ES-I3 (cell line): ENCODE results near the gene ZNF432.
A peak's percentile ranks its signal among the peaks of the same experiment; 100 is the strongest.
"Not testable (repeated sequence)": the region's sequence is repeated elsewhere in the genome, so short reads cannot be mapped to it uniquely, and the experiment has no call there.

Experiments used
- H3K36me3 ChIP-seq: 2 replicates; pipeline ENCODE4 v1.6.1; 2013; ENCODE audit warnings: mild to moderate bottlenecking, low read length, control low read depth, moderate library complexity; ENCODE audit not compliant: insufficient read depth
- H3K4me1 ChIP-seq: 2 replicates; pipeline ENCODE4 v1.6.1; 2013; ENCODE audit warnings: mild to moderate bottlenecking, control low read depth, low read length; ENCODE audit not compliant: insufficient read depth
- H3K9ac ChIP-seq: 2 replicates; pipeline ENCODE4 v1.6.1; 2013; ENCODE audit warnings: low read depth, mild to moderate bottlenecking, low read length, moderate library complexity
- H3K9me3 ChIP-seq: 2 replicates; pipeline ENCODE4 v1.6.1; 2013; ENCODE audit warnings: mild to moderate bottlenecking, low read length, moderate library complexity; ENCODE audit not compliant: control insufficient read depth, insufficient read depth

Gene ZNF432

GRCh38 chr19:52048555-52049501 is at the start of gene ZNF432:
Gene ZNF432 (minus strand): TSS chr19:52048838. CDS start chr19:52046868, 1,970 bp downstream.
- peak within 1 kb of the TSS; percentile 81 for H3K9ac ChIP-seq
- no peaks in the 10 kb centered on the region for H3K9me3 ChIP-seq
- H3K36me3 ChIP-seq: no peaks in the 10 kb centered on the region

GRCh38 chr19:52096416-52096815 is 47.8 kb upstream of the ZNF432 start:
- not testable (repeated sequence) for H3K4me1 ChIP-seq, H3K9me3 ChIP-seq

More at GRCh38 chr19:52048555-52049501, at the start of gene ZNF432:
- no peaks in the 10 kb centered on the region for H3K4me1 ChIP-seq

GRCh38 chr19:52095172-52096014 is 46.8 kb upstream of the ZNF432 start, which contains the start of gene ZNF841:
Gene ZNF841 (minus strand): TSS chr19:52095765. CDS start chr19:52084801, 10,964 bp downstream.
- H3K9me3 ChIP-seq: no peaks in the 10 kb centered on the region
- peak within 1 kb of the TSS; percentile 77 for H3K9ac ChIP-seq
- H3K36me3 ChIP-seq: no peaks in the 10 kb centered on the region
- H3K4me1 ChIP-seq: no peaks in the 10 kb centered on the region

More at GRCh38 chr19:52096416-52096815, 47.8 kb upstream of the ZNF432 start:
- H3K36me3 ChIP-seq, H3K9ac ChIP-seq: not testable (repeated sequence)

- peaks cover 4% of the 10 kb centered on the region; the same call in 1 of the 2 replicates for H3K9me3 ChIP-seq
- H3K9ac ChIP-seq: peak overlapping the region; percentile 77
- H3K4me1 ChIP-seq: no peaks in the 10 kb centered on the region
- H3K36me3 ChIP-seq: no peaks in the 10 kb centered on the region
Observed at GRCh38 chr19:52094526-52095130, 46.0 kb upstream of the ZNF432 start.

- Histone ChIP-seq H3K36me3 (no peaks in the 10 kb centered on the region; the same call in 1 of the 2 replicates), H3K9me3 (peaks cover 4% of the 10 kb centered on the region)
Observed at GRCh38 chr19:52086481-52086880, 37.8 kb upstream of the ZNF432 start.

DNA sequence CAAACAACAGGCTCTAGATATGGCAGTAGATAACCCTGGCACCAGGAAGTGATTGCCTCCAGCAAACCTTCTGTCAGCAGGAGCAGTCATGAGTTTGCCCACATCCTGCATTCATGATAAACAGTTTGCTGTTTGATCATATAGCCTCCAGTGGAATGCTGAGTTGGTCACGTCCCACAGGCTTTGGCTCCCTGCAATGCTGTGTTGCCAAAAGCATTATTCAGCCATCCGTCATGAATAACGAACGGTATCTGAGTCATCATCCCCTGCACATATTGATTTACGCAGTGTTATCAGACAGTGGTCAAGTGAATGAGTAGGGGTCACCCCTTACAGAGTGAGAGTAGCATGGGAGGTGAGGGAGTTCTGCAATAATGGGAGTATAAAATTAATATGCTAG is 21.9 kb upstream of the ZNF432 start:
- no peak overlapping the region for H3K9ac ChIP-seq
- H3K9me3 ChIP-seq: peaks cover 32% of the 10 kb centered on the region
- H3K36me3 ChIP-seq: peaks cover 12% of the 10 kb centered on the region
- no peaks in the 10 kb centered on the region for H3K4me1 ChIP-seq

More at GRCh38 chr19:52086481-52086880, 37.8 kb upstream of the ZNF432 start:
- Histone ChIP-seq H3K4me1 (no peaks in the 10 kb centered on the region), H3K9ac (no peak overlapping the region)

DNA sequence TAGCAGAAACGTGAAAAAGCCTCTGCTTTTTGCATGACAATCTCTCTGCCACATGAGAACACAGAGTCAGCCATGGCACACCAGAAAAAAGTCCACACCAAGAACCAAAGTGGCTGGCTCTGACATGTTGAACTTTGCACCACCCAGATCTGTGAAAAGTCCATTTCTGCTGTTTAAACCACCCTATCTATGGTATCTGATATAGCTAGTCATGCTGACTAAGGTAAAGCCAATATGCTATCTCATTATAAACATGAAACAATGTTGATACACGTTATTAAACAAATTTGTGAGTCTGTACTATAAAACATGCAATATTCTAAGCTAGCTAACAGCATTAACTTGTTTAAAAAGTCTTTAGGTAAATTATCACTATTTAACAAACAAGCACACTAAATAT is 21.0 kb upstream of the ZNF432 start:
- Histone ChIP-seq H3K9me3 (peaks cover 38% of the 10 kb centered on the region), H3K4me1 (no peaks in the 10 kb centered on the region), H3K9ac (no peak overlapping the region), H3K36me3 (peaks cover 19% of the 10 kb centered on the region)

GRCh38 chr19:52066258-52066863 is 17.7 kb upstream of the ZNF432 start:
- Histone ChIP-seq H3K4me1 (no peaks in the 10 kb centered on the region), H3K9me3 (peaks cover 51% of the 10 kb centered on the region), H3K9ac (no peak overlapping the region), H3K36me3 (peaks cover 19% of the 10 kb centered on the region)

DNA sequence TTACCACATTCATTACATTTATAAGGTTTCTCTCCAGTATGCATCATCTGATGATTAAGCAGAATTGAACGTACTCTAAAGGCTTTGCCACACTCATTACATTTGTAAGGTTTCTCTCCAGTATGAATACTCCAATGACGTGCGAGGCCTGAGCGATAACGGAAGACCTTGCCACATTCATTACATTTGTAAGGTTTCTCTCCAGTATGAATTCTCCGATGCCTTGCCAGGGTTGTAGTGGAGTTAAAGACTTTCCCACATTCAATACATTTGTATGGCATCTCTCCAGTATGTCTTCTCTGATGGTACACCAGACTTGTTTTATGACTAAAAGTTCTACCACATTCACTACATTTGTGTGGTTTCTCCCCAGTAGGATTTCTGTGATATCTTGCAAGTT is 16.8 kb upstream of the ZNF432 start:
- no peaks in the 10 kb centered on the region for H3K4me1 ChIP-seq
- H3K9me3 ChIP-seq: peaks cover 57% of the 10 kb centered on the region
- H3K9ac ChIP-seq: no peak overlapping the region
- H3K36me3 ChIP-seq: peaks cover 19% of the 10 kb centered on the region

GRCh38 chr19:52056480-52056879 is 7.8 kb upstream of the ZNF432 start:
- peaks cover 11% of the 10 kb centered on the region; the same call in 1 of the 2 replicates for H3K9me3 ChIP-seq
- H3K36me3 ChIP-seq, H3K4me1 ChIP-seq, H3K9ac ChIP-seq: not testable (repeated sequence)

DNA sequence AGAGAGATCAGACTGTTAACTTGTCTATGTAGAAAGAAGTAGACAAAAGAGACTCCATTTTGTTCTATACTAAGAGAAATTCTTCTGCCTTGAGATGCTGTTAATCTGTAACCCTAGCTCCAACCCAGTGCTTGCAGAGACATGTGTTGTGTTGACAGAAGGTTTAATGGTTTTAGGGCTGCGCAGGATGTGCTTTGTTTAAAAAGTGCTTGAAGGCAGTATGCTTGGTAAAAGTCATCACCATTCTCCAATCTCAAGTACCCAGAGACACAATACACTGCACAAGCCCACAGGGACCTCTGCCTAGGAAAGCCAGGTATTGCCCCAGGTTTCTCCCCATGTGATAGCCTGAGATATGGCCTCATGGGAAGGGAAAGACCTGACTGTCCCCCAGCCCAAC is 3.1 kb upstream of the ZNF432 start:
- not testable (repeated sequence) for H3K9ac ChIP-seq, H3K4me1 ChIP-seq, H3K36me3 ChIP-seq, H3K9me3 ChIP-seq

GRCh38 chr19:52039169-52039568 is 9.5 kb downstream of the ZNF432 start:
- H3K36me3 ChIP-seq: peaks cover 18% of the 10 kb centered on the region; the same call in 1 of the 2 replicates
- H3K9me3 ChIP-seq: peaks cover 18% of the 10 kb centered on the region
- H3K9ac ChIP-seq: no peak overlapping the region
- no peaks in the 10 kb centered on the region for H3K4me1 ChIP-seq

- H3K9ac ChIP-seq: no peak overlapping the region
- peaks cover 29% of the 10 kb centered on the region for H3K9me3 ChIP-seq
- H3K36me3 ChIP-seq: peaks cover 20% of the 10 kb centered on the region; the same call in 1 of the 2 replicates
- no peaks in the 10 kb centered on the region for H3K4me1 ChIP-seq
Observed at GRCh38 chr19:52034051-52034728, 14.4 kb downstream of the ZNF432 start.
